GM19467 (cell line): Measurements from ENCODE around the gene GLI2.

Source experiments
- ATAC-seq: cut with Tn5 transposase; IDR thresholded peaks from one replicate; pipeline ENCODE4 v1.9.1; 2021; ENCODE audit warnings: mild to moderate bottlenecking, moderate library complexity; ENCODE audit not compliant: unreplicated experiment

Gene GLI2

GRCh38 chr2:120737340-120738101, 1.9 kb downstream of the GLI2 start:
- no peak for ATAC-seq

GRCh38 chr2:120738117-120738516, 2.4 kb downstream of the GLI2 start:
- no peak for ATAC-seq

- ATAC-seq = no peak
These were observed 3.2 kb downstream of the GLI2 start for GRCh38 chr2:120738786-120739437.

- no peak for ATAC-seq
These were observed 3.9 kb downstream of the GLI2 start for GRCh38 chr2:120739438-120740090.

- no peak for ATAC-seq
These were observed 4.7 kb downstream of the GLI2 start for GRCh38 chr2:120740375-120740764.

GRCh38 chr2:120740765-120741524, 5.3 kb downstream of the GLI2 start:
- ATAC-seq = no peak

GRCh38 chr2:120741571-120742561, 6.2 kb downstream of the GLI2 start:
- no peak for ATAC-seq

GRCh38 chr2:120743657-120744056, 8.0 kb downstream of the GLI2 start:
- ATAC-seq = no peak

GRCh38 chr2:120744817-120745216, 9.1 kb downstream of the GLI2 start:
- no peak for ATAC-seq

- no peak for ATAC-seq
These were observed 9.9 kb downstream of the GLI2 start for GRCh38 chr2:120745420-120746111.

- no peak for ATAC-seq
These were observed 10.5 kb downstream of the GLI2 start for GRCh38 chr2:120746144-120746543.

- no peak for ATAC-seq
These were observed 11.6 kb downstream of the GLI2 start for GRCh38 chr2:120747281-120747680.

- no peak for ATAC-seq
These were observed 12.0 kb downstream of the GLI2 start for GRCh38 chr2:120747706-120748105.

GRCh38 chr2:120748310-120748709, 12.6 kb downstream of the GLI2 start:
- no peak for ATAC-seq

- no peak for ATAC-seq
These were observed 13.1 kb downstream of the GLI2 start for GRCh38 chr2:120748741-120749140.

- ATAC-seq = no peak
These were observed 14.1 kb downstream of the GLI2 start for GRCh38 chr2:120749506-120750431.

- no peak for ATAC-seq
These were observed 15.0 kb downstream of the GLI2 start for GRCh38 chr2:120750488-120751210.

GRCh38 chr2:120751553-120751952, 15.9 kb downstream of the GLI2 start:
- ATAC-seq = no peak
